HG02623 (cell line): ENCODE data around the gene CGB2.
"Not testable (repeated sequence)": the region's sequence is repeated elsewhere in the genome, so short reads cannot be mapped to it uniquely, and the experiment has no call there.

ENCODE experiments used
- ATAC-seq: cut with Tn5 transposase; IDR thresholded peaks from one replicate; pipeline ENCODE4 v1.9.1; 2021; ENCODE audit warnings: moderate library complexity; ENCODE audit not compliant: unreplicated experiment

CGB2 gene

DNA sequence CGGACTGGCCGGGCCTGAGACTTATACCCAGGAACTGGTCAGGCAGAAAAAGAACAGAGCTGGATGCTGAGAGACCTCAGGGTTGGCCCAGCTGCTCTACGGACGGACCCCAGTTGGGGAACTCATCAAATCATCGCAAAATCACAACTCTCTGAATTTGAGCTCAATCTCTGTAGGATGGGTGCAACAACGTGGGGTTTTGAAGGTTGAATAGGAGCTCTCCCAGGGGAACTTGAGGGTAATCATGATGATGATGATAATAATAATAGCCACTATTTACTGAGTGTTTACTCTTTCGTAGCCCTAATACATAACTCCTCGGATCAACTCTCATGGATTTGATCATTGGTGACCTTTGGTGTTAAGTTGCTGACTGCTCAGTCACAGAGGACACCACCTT is 1.4 kb upstream of the CGB2 start:
- not testable (repeated sequence) for ATAC-seq

DNA sequence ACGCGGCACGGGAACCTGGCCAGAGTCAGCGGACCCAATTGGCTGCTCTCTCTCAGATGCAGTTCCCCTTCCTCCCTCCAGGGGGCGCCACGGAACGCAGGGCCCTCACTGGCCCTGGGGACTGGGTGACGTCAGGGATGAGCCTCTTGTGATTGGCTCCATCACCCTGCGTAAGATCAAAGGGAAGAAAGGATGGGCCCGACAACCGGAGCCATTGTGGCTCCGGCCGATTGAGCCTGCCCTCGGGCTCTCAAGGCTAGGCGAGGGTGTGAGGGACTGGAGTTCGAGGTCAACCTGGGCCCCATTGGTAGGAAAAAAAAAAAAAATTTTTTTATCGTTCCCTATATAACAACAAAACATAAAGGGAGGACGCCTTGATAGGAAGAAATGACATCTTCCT is 5.1 kb downstream of the CGB2 start, which contains the start of gene CGB1:
TSS of gene CGB1 (minus strand) at position 81 of the 400 bp plus-strand sequence. CDS start 184 bp downstream, outside the sequence.
- ATAC-seq: not testable (repeated sequence)

DNA sequence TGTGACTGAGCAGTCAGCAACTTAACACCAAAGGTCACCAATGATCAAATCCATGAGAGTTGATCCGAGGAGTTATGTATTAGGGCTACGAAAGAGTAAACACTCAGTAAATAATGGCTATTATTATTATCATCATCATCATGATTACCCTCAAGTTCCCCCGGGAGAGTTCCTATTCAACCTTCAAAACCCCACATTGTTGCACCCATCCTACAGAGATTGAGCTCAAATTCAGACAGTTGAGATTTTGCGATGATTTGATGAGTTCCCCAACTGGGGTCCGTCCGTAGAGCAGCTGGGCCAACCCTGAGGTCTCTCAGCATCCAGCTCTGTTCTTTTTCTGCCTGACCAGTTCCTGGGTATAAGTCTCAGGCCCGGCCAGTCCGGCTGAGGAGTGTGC is 6.4 kb downstream of the CGB2 start:
- ATAC-seq: not testable (repeated sequence)

DNA sequence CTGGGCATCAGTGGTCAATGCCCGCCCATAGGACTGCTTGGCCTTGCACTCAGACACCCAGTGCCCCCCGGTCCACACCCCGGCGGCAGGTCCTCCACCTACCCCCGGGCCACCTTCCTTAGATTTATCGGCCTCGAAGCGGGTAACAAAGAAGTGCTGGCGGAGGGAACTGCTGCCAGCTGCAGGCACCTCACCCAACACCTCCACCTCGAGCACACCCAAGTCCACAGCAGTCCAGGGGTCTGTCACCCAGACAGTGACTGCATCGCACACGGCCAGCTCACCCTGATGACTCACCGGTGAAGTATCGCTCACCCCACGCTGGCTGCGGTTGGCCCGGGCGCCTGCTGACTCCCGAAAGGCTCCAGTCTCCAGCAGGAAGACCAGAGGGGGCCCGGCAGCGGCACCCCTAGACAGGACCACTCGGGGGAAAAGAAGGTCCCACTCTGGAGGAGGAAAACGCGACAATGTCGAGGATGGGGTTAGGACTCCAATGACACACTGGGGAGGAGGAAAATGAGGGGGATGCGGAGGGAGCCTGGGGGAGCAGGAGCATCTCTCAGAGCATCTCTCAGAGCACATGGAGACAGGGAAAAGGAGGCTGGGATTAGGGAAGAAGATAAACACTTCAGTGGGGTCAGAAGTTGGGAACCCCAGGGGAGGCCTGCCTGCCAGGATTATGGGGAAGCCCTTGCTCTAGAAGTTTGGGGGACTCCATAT is 7.0 kb downstream of the CGB2 start:
- not testable (repeated sequence) for ATAC-seq

DNA sequence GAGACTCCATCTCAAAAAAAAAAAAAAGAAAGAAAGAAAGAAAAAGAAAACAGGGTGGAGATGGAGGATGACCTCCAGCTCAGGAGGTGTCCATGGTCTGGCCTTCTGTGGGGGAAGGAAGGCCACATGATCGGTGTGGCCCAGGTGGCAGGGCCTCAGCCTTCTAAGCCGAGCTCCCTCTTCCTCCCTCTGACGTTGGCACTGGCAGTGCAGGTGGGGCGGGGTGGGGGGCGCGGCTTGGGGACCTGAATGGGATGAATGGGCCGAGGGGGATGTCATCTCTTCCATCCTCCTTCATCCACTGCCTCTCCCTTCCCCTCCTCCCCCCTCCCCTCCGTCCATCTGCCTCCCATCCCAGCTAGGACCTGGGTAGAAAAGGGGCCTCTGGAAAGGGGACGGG is 8.0 kb downstream of the CGB2 start:
- ATAC-seq: not testable (repeated sequence)

DNA sequence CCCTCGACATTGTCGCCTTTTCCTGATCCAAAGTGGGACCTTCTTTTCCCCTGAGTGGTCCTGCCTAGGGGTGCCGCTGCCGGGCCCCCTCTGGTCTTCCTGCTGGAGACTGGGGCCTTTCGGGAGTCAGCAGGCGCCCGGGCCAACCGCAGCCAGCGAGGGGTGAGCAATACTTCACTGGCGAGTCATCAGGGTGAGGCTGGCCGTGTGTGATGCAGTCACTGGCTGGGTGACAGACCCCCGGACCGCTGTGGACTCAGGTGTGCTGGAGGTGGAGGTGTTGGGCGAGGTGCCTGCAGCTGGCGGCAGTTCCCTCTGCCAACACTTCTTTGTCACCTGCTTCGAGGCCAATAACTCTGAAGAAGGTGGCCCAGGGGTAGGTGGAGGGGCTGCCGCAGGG is 10.5 kb downstream of the CGB2 start:
- no peak for ATAC-seq

DNA sequence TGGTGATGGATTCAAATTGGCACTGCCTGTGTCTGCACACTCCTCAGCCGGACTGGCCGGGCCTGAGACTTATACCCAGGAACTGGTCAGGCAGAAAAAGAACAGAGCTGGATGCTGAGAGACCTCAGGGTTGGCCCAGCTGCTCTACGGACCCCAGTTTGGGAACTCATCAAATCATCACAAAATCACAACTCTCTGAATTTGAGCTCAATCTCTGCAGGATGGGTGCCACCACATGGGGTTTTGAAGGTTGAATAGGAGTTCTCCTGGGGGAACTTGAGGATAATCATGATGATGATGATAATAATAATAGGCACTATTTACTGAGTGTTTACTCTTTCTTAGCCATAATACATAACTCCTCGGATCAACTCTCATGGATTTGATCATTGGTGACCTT is 11.0 kb downstream of the CGB2 start:
- ATAC-seq: not testable (repeated sequence)

DNA sequence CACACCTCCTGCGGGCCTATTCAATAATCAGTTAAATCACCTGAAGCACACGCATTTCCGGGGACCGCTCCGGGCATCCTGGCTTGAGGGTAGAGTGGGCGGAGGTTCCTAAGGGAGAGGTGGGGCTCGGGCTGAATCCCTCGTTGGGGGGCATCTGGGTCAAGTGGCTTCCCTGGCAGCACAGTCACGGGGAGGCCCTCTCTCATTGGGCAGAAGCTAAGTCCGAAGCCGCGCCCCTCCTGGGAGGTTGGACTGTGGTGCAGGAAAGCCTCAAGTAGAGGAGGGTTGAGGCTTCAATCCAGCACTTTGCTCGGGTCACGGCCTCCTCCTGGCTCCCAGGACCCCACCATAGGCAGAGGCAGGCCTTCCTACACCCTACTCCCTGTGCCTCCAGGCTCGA is 11.9 kb downstream of the CGB2 start, which contains the start of gene CGB5:
TSS of gene CGB5 (plus strand) at position 301 of the 400 bp plus-strand sequence. CDS start 362 bp downstream, outside the sequence.
- not testable (repeated sequence) for ATAC-seq

DNA sequence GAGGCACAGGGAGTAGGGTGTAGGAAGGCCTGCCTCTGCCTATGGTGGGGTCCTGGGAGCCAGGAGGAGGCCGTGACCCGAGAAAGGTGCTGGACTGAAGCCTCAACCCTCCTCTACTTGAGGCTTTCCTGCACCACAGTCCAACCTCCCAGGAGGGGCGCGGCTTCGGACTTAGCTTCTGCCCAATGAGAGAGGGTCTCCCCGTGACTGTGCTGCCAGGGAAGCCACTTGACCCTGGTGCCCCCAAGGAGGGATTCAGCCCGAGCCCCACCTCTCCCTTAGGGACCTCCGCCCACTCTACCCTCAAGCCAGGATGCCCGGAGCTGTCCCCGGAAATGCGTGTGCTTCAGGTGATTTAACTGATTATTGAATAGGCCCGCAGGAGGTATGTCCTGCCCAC is 17.3 kb downstream of the CGB2 start, which contains the start of gene CGB8:
TSS of gene CGB8 (minus strand) at position 101 of the 400 bp plus-strand sequence. CDS start 372 bp downstream, outside the sequence.
- not testable (repeated sequence) for ATAC-seq

DNA sequence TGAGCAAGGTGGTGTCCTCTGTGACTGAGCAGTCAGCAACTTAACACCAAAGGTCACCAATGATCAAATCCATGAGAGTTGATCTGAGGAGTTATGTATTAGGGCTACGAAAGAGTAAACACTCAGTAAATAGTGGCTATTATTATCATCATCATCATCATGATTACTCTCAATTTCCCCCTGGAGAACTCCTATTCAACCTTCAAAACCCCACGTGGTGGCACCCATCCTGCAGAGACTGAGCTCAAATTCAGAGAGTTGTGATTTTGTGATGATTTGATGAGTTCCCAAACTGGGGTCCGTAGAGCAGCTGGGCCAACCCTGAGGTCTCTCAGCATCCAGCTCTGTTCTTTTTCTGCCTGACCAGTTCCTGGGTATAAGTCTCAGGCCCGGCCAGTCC is 18.1 kb downstream of the CGB2 start:
- ATAC-seq: not testable (repeated sequence)

DNA sequence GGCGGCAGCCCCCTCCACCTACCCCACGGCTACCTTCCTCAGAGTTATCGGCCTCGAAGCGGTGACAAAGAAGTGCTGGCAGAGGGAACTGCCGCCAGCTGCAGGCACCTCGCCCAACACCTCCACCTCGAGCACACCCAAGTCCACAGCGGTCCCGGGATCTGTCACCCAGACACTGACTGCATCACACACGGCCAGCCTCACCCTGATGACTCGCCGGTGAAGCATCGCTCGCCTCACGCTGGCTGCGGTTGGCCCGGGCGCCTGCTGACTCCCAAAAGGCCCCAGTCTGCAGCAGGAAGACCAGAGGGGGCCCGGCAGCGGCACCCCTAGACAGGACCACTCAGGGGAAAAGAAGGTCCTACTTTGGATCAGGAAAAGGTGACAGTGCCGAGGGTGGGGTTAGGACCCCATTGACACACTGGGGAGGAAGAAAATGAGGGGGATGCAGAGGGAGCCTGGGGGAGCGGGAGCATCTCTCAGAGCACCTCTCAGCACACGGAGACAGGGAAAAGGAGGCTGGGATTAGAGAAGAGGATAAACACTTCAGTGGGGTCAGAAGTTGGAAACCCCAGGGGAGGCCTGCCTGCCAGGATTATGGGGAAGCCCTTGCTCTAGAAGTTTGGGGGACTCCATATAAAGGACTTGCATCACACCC is 18.8 kb downstream of the CGB2 start:
- ATAC-seq: not testable (repeated sequence)

DNA sequence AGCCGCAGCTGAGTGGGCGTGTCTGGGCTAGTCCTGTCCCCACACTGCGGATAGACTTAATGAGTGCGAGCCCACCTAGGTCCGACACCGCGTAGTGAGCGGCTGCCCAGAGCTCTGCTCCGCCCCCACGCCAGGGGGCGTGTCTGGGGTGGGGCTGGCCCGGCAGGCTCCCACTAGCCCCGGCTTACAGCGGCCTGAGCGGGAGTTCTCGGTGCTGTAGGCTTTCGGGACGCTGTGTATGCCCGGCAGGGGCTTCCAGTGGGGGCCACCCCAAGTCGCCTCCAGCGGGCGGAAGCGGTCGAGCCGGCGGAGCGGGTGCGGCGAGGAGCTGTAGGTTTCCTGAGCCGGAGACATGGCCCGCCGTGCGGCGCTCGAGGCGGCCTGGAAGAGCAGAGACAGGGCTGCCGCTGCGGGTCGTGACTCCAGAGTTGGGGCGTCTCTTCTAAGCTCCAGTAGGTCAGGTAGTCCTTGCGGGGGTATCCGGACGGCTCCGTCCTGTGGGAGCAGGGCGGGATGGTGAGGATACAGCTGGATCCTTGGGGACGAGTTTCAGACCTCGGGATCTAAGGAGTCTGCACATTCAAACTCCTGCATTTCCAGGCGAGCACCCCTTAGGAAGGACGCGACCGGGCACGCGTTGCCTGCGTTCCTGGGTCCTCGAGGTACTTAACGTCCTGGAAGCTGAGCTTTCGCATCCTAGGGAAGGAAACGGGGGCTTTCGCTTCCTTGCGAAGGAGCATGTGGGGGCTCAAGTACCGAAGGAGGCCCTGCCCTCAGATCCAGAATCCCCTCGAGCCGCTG is 24.6 kb downstream of the CGB2 start:
- no peak for ATAC-seq

DNA sequence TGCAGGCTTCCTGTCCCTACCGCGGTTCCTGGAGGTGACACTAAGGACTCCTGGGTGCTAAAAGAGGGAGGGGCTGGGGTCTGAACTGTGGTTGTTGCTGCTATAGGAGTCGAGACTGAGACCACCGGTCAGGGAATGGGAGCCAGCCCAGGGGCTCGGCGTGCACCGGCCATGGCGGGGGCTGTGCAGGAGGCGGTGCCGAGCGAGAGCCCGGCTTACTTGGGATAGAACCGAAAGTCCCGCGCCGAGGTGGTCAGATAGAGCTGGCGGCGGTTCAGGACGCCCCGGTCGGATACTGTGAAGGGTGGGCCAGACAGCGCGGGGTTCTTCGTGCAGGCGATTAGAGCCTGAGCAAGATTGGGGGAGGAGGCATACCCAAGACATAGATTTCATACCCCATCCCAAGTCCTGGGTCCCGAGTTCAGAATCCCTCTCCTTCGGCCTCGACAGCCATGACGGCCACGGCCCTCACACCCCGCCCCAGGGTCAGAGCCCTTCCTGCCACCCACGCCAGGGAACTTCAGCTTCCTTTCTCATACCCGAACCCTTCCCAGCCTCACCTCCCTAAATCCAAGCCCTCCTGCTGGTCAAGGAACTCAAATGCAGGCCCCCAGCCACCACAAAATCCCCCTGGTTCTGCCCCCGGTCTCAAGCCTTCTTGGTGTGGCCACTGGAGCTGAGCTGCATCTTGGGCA is 25.4 kb downstream of the CGB2 start:
- ATAC-seq: not testable (repeated sequence)

DNA sequence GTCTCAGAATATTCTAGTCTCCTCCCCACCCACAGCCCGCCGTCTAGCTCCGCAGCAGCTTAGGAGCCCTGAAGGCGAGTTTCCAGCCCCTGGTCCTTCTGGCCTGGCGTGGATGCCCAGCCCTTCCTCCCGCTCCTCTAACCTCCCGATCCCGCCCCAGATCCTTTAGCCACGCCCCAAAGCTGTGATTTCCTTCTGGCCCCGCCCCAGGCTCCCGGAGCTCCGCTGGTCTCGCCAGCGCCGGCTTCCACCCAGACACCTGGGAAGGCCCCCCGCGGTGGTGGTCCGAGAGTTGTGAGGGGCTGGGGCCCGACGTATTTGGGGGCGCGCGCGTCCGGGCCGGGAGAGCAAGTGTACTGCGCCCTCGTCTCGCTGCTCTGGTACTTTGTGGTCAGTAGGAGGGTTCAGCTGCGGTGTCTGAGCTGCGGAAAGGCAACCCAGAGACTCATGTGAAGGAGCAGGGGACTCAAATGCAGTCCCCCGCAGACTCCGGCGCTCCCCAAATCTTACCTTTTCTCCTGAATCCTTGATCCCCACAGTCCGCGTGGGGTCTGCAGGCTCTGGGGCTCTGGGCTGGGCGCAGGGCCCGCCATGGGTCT is 26.0 kb downstream of the CGB2 start, which contains the start of gene CGB7:
TSS of gene CGB7 (minus strand) at position 114 of the 599 bp plus-strand sequence. CDS start 2,374 bp downstream, outside the sequence.
- ATAC-seq: no peak

DNA sequence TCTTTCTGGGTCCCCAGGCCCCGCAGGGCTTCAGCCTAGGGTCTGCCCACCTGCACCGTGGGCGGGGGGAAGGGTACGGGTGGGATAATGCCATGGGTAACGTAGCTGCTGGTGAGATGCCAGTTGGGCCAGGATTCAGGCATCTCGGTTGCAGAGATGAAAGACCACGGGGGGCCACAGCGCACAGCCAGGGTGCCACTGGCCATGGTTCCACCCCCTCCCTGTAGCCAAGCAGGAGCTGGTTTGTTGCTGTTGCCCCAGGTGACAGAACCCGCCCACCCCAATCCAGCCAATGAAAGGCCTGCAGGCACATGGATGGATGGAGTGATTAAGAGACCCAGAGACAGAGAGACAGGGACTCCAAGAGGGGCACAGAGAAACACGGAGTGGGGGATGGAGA is 26.9 kb downstream of the CGB2 start:
- ATAC-seq: no peak

DNA sequence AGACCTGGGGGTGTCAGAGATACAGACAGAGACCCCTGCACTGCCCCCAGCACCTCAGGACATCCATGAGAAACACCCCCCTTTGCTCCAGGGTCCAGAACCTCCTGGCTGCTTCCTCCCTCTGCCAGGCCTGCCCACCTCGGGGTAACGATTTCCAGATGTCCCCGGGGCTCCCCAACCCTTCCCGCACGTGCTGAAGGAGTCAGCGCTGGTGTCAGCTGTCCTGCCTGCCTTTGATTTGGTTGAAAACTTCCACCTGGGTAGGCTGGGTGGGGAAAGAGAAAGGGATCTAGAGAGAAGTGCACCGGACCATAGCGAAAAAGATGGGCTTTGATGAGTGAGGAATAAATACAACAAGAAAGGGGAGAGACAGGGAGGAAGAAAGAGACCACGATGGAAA is 27.4 kb downstream of the CGB2 start:
- no peak for ATAC-seq

DNA sequence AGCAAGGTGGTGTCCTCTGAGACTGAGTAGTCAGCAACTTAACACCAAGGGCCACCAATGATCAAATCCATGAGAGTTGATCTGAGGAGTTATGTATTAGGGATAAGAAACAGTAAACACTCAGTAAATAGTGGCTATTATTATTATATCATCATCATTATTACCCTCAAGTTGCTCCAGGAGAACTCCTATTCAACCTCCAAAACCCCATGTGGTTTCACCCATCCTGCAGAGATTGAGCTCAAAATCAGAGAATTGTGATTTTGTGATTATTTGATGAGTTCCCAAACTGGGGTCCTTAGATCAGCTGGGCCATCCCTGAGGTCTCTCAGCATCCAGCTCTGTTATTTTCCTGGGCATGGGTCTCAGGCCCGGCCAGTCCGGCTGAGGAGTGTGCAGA is 29.3 kb downstream of the CGB2 start:
- ATAC-seq: no peak

DNA sequence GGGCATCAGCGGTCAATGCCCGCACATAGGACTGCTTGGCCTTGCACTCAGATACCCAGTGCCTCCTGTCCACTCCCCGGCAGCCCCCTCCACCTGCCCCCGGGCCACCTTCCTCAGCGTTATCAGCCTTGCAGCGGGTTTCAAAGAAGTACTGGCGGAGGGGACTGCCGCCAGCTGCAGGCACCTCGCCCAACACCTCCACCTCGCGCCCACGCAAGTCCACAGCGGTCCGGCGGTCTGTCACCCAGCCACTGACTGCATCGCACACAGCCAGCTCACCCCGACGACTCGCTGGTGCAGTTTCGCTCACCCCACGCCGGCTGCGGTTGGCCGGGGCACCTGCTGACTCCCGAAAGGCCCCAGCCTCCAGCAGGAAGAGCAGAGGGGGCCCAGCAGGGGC is 29.8 kb downstream of the CGB2 start:
- no peak for ATAC-seq

DNA sequence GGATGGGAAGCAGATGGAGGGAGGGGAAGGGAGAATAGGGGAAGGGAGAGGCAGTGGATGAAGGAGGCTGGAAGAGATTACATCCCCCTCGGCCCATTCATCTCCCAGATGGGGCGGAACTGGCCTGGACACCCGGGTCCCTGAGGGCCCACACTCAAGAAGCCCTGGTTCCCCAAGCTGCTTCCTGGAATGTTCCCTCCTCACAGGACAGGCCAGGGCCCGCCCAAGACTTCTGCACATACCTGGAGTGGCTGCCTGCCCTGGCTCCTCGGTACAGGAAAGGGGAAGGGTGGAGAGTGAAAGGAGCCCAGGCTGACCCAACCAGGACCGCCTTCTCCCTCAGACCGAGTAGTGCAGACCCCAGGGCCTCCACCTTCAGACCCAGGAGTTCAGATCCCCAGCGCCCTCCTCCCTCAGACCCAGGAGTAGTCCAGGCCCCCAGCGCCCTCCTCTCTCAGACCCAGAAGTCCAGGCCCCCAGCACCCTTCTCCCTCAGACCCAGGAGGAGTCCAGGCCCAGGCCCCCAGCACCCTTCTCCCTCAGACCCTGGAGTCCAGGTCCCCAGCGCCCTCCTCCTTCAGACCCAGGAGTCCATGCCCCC is 32.4 kb downstream of the CGB2 start:
- no peak for ATAC-seq
